NB4 (cell line): ENCODE results near the gene CTDSPL.

ENCODE experiments used
- TF ChIP-seq, protein P1 (sequence below): IDR thresholded peaks from one replicate; pipeline ENCODE4 v1.5.1; 2012; ENCODE audit warnings: low read depth, low read length
- TF ChIP-seq, protein P2 (sequence below): IDR thresholded peaks from 2 replicates; pipeline ENCODE4 v1.6.1; 2011; ENCODE audit warnings: low read depth, low read length

DNA sequence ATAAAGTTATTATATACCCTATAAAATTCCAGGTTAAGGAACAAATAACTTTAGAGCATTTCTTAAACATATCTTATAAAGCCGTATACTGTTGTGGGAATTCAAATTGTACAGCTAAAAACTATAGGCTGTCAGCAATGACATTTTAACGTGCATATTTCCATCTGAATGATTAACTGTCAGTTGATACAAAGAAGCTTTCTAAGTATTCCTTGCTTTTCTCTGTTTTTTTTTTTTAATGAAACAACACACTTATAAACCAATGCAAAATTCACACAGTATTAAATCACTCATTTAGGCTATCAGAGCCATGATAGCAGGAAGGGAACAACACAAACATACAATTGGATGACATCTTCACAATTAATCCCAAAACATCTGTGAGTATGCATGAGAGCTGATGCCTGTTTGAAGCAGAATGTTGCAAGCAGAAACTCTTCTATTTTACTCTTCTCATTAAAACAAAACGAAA, 61.9 kb downstream of the CTDSPL start:
- TF ChIP-seq, protein P1, sequence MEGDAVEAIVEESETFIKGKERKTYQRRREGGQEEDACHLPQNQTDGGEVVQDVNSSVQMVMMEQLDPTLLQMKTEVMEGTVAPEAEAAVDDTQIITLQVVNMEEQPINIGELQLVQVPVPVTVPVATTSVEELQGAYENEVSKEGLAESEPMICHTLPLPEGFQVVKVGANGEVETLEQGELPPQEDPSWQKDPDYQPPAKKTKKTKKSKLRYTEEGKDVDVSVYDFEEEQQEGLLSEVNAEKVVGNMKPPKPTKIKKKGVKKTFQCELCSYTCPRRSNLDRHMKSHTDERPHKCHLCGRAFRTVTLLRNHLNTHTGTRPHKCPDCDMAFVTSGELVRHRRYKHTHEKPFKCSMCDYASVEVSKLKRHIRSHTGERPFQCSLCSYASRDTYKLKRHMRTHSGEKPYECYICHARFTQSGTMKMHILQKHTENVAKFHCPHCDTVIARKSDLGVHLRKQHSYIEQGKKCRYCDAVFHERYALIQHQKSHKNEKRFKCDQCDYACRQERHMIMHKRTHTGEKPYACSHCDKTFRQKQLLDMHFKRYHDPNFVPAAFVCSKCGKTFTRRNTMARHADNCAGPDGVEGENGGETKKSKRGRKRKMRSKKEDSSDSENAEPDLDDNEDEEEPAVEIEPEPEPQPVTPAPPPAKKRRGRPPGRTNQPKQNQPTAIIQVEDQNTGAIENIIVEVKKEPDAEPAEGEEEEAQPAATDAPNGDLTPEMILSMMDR, result no peak
- TF ChIP-seq, protein P2, sequence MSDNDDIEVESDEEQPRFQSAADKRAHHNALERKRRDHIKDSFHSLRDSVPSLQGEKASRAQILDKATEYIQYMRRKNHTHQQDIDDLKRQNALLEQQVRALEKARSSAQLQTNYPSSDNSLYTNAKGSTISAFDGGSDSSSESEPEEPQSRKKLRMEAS, result no peak
